Forelimb muscle (tissue), 1 donor: ENCODE results near the gene FOXP1. TPM values are rescaled to one million over a fixed set of nuclear protein-coding genes. Genes with fewer than 3 reads are reported as not detected.

Source experiments
- DNase-seq: peaks from one replicate; pipeline ENCODE4 v3.0.0-alpha.2; 2013; ENCODE audit warnings: low read depth
- polyA plus RNA-seq: library from polyadenylated mRNA; unstranded; fragments of 120-200 nt; gene quantifications from one replicate; pipeline ENCODE4 v1.2.1, GENCODE V29; 2013; ENCODE audit not compliant: insufficient read length

Gene FOXP1
- polyA plus RNA-seq, 1 donor = 15.8 TPM

DNA sequence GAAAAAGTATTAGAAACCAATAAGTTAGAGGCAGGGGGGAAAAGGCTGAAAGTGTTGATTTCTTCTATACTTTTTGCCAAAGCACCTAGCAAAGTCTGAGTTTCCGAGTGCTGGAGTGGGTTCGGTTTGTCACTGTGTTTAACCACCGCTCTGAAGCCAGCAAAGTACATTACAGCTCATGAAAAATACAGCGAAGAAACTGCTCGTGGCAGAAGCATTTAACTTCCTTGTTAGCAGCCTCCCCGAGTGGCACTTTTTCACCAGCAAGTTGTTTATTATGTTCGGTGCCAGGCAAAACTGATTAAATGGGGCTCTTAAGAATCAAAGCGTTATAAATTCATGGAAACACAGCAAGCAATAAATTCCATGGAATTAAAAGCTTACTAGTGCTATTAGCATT is 313.6 kb downstream of the FOXP1 start:
- DNase-seq = no peak

GRCh38 chr3:71268462-71268999 is 315.0 kb downstream of the FOXP1 start:
- DNase-seq = no peak

DNA sequence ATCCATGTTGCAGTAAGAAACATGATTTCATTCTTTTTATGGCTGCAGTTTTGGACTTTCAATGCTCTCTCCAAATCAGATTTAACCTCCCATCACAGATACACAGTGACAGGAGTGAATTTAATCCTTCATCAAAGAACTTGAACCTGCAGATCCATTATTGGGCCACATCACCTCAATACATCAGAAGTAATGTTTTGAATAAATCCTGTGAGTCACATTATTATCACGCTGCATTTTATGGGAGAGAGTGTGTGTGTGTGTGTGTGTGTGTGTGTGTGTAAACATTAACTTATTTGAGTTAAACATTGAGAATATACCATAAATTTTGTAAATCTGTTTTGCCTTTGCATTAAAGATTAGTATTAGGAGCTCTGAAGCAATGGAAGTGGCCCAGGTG is 316.7 kb downstream of the FOXP1 start:
- DNase-seq = no peak

DNA sequence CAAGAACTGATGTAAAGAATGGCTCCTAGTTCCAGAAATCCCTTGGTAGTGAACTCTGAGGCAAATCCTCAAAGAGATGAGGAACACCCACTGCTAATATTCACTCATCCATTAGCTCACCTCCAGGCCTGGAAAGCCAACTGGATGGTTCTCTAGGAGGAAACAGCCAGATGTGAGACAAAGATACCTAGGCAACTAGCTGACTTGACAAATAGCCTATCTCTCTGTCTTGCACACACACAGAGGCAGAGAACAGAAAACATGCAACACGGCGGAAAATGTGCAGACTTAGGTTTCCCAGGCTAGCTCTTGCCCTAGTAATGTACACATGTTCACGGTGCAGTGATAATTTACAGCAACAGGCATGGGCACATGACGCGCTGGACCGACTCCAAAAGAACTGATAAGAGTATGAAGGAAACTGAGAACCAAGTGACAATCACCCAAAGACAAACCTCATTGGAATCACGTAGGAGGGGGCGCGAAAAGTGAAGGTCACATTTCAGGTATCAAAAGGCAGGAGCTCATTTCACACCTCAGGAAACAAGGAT is 318.1 kb downstream of the FOXP1 start:
- DNase-seq = no peak

DNA sequence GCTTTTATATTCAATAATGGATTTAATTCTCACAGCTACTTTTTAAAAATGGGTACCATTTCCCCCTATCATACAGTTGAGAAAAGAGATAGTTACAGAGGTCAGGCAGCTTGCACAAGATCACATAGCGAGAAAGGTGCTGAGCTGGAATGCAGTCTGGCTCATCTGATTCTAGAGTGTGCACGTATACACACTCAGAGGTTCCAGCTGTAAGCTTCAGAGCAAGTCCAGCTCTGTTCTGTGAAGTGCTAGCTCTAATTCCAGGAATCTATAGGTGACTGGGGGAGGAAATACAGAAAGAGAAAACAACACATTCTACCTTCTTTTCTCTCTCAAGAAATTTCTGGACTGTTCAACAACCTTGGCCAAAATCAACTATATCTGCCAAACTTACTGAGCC is 318.7 kb downstream of the FOXP1 start:
- no peak for DNase-seq

DNA sequence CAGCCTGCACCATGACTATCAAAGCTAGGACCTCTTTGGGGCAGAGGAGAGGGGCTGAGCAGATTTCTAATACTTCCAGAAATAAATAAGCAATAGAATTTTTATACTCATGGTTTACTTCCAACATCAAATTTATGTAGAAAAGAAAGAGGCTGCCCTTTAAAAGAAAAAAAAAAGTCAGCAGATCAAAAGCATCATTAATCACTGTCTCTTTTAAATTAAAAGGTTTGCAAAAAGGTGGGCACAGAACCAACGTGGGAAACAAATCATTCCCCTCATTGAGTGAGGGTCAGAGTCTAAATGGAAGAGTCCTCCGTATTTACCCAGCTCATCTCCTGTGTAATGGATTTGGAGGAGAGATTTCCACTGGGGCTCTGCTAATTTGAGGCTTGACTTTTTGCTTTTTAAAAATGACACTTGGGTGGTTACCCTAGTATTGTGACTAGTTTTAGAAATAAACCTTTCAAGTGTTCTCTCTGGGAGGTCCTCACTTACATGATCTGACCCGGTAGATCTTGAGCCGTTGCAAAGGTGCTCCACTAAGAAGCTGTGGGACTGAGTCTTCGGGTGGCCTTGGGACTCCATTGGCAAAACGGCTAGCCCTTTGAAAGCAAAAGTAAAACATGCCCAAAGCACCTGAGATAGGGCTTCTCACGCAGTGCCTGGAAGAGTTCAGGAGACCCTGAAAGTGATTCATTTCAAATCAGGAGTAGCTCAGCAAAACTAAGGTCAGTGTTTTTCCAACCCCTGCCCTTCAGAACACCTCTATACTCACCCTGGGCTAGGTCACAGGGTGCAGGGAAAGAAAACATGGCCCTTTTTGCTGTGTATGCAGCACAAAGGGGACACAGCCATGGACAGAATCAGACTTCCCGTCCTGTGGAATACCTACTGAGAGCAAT is 320.9 kb downstream of the FOXP1 start:
- no peak for DNase-seq

- DNase-seq = no peak
These were observed 322.7 kb downstream of the FOXP1 start for GRCh38 chr3:71260782-71261181.

GRCh38 chr3:71258526-71258925 is 325.0 kb downstream of the FOXP1 start:
- DNase-seq = no peak

GRCh38 chr3:71258116-71258515 is 325.4 kb downstream of the FOXP1 start:
- no peak for DNase-seq

GRCh38 chr3:71255498-71255897 is 328.0 kb downstream of the FOXP1 start:
- DNase-seq = no peak

GRCh38 chr3:71254281-71255057 is 329.1 kb downstream of the FOXP1 start:
- DNase-seq = no peak

GRCh38 chr3:71253169-71253568 is 330.4 kb downstream of the FOXP1 start:
- DNase-seq = no peak

- no peak for DNase-seq
These were observed 331.1 kb downstream of the FOXP1 start for GRCh38 chr3:71252466-71252865.

GRCh38 chr3:71251156-71251775 is 332.3 kb downstream of the FOXP1 start:
- no peak for DNase-seq

GRCh38 chr3:71250026-71250425 is 333.5 kb downstream of the FOXP1 start:
- no peak for DNase-seq

DNA sequence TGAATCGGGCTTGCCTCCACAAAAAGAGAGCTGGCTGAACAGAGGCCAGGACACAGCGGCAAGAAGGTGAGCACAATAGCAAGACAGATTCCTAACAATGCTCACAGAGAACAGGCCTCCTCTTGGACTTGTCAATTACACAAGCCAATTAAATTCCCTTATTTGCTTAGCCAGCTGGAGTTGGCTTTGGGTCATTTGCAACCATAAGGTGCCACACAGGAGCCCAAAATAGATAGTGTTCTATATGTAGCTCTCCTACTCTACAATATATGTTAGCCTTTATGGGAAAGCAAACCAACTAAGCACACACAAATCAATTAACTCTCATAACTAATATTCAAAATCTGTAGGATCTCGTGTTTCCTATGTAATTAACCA is 335.6 kb downstream of the FOXP1 start:
- DNase-seq = no peak

DNA sequence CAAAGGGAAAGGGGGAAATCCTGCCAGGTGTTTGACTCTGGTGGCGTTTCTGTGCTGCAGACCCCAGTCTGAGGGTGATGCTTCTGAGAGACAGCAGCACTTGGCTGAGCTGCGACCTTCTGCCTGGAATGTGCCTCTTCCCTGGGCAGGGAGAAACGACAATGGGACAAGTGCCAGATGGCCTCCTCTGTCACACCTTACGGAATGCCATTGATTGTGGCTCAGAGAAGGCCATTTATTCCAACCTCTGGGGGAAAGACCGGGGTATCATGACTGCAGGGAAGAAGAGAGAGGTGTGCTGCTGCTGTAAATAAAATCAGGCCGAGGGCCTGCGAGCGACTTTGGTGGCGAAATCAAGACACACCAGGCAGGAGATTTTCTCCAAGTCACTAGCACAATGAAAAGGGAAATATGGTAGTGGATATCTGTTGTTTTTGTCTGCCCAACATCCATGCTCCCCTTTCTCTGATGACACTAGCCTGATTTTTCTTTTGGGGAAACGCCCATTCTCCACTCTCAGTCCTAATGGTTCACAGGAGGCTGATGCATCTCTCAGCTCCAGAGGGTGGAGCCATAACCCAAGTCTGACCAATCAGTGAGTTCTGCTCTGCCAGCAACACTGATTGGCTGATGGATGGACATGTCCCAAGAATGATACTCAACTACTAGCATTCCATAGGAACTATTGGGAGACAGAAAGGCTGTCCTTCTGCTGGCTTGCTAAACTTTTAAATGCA is 336.1 kb downstream of the FOXP1 start:
- no peak for DNase-seq

- DNase-seq = no peak
These were observed 337.3 kb downstream of the FOXP1 start for GRCh38 chr3:71245971-71246880.

DNA sequence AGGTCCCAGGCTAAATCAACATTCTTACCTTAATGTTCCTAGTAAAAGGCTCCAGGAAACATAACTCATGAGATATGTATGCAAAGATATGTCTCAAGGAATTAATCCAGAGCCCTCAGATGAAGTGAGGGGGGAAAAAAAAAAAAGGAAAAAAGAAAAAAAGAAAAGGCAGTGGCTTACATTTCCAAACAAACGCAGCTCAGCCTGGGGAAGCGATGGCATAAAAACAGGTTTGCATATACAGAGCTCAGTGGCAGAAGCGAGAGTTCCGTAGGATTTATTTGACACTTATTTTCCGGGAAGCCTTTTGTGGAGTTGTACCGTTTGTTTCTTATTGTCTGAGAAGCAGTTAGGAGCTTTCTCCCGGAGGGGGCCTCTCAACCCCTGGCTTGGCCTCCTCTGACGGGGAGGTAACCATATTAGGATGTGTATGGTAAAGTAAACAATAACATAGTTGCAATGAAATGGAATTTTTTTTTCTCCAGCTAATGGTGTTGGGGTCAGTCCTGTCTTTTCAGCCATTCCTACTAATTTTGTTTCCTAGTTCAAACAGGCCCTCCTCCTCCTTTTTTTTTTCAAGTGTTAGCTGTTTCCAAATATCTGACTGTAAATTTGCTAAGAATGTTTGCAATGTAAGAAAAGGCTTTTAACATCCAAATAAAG is 338.6 kb downstream of the FOXP1 start:
- DNase-seq = no peak
